Neural progenitor cell (in vitro differentiated cells): Measurements from ENCODE around the gene CASP7.

Source experiments
- CTCF ChIP-seq: fragments of 200-600 bp; sonication (generic); IDR thresholded peaks from 2 replicates; pipeline ENCODE4 v1.5.1; 2017; ENCODE audit warnings: antibody characterized with exemption, mild to moderate bottlenecking
- EZH2 ChIP-seq: fragments of 200-600 bp; sonication (generic); IDR thresholded peaks from 2 replicates; pipeline ENCODE4 v1.6.1; 2017; ENCODE audit warnings: antibody characterized with exemption, mild to moderate bottlenecking, moderate library complexity

- no peak for TF ChIP-seq CTCF
- TF ChIP-seq EZH2 = no peak
Measured at GRCh38 chr10:113720386-113720785, 40.7 kb downstream of the CASP7 start.
